HEK293 (cell line): ENCODE results near the gene INTS14.
A peak's percentile ranks its signal among the peaks of the same experiment; 100 is the strongest.

ENCODE experiments used
- CTCF ChIA-PET: fragments of 350-600 bp; formaldehyde crosslinking; extraction: SDS; loops from one replicate; lab custom pipeline; 2021; ENCODE audit warnings: antibody characterized with exemption; lab: Yijun Ruan, JAX
- POLR2A ChIA-PET: fragments of 300-600 bp; formaldehyde crosslinking; extraction: SDS; loops from one replicate; lab custom pipeline; 2020; ENCODE audit warnings: antibody characterized with exemption, inconsistent platforms; lab: Yijun Ruan, JAX
- H3K27ac ChIP-seq: fragments of 200-500 bp; sonication (Bioruptor generic); 2 replicates; pipeline ENCODE4 v1.5.1; 2014; ENCODE audit warnings: low read depth, low read length, control low read depth, inconsistent platforms; ENCODE audit errors: extremely low read depth
- H3K36me3 ChIP-seq, 2 experiments: fragments of 200-500 bp in 1 of 2; sonication (Bioruptor generic) in 1 of 2; 1 replicate in 1 of 2; 2 replicates in 1 of 2; pipeline ENCODE4 v1.5.1; 2014 to 2017; ENCODE audit warnings: inconsistent platforms in 2 of 2, low read length in 2 of 2; ENCODE audit not compliant: control insufficient read depth in 2 of 2, insufficient read depth in 1 of 2
- H3K4me1 ChIP-seq: fragments of 200-500 bp; sonication (Bioruptor generic); 2 replicates; pipeline ENCODE4 v1.5.1; 2014; ENCODE audit warnings: mild to moderate bottlenecking, low read length, inconsistent platforms; ENCODE audit not compliant: control insufficient read depth, insufficient read depth
- H3K4me3 ChIP-seq: 2 replicates; pipeline ENCODE4 v1.5.1; 2011; ENCODE audit warnings: low read depth, mild to moderate bottlenecking, control low read depth, low read length, moderate library complexity
- H3K9me3 ChIP-seq: fragments of 200-500 bp; sonication (Bioruptor generic); 2 replicates; pipeline ENCODE4 v1.5.1; 2014; ENCODE audit warnings: low read depth, low read length, inconsistent platforms; ENCODE audit not compliant: control insufficient read depth, insufficient read depth
- GLIS1 ChIP-seq: fragments of 450-650 bp; formaldehyde crosslinking; IDR thresholded peaks from 2 replicates; pipeline ENCODE4 v1.5.1; 2016; ENCODE audit warnings: missing biosample characterization, missing genetic modification characterization
- HOXD13 ChIP-seq: sonication (generic); formaldehyde crosslinking; IDR thresholded peaks from 2 replicates; pipeline ENCODE4 v1.8.0; 2022; ENCODE audit warnings: missing genetic modification reagents, borderline replicate concordance
- KLF10 ChIP-seq: fragments of 450-650 bp; IDR thresholded peaks from 2 replicates; pipeline ENCODE4 v1.5.1; 2018; ENCODE audit warnings: missing biosample characterization, mild to moderate bottlenecking, missing genetic modification characterization
- KLF7 ChIP-seq: fragments of 450-650 bp; formaldehyde crosslinking; IDR thresholded peaks from 2 replicates; pipeline ENCODE4 v1.5.1; 2016; ENCODE audit warnings: missing biosample characterization, missing genetic modification characterization, borderline replicate concordance
- MYNN ChIP-seq: fragments of 450-650 bp; formaldehyde crosslinking; IDR thresholded peaks from 2 replicates; pipeline ENCODE4 v1.5.1; 2016; ENCODE audit warnings: missing biosample characterization, missing genetic modification characterization, borderline replicate concordance
- PATZ1 ChIP-seq: fragments of 450-650 bp; formaldehyde crosslinking; IDR thresholded peaks from 2 replicates; pipeline ENCODE4 v1.5.1; 2016; ENCODE audit warnings: missing biosample characterization, missing genetic modification characterization
- ZBTB1 ChIP-seq: fragments of 450-650 bp; formaldehyde crosslinking; IDR thresholded peaks from 2 replicates; pipeline ENCODE4 v1.5.1; 2016; ENCODE audit warnings: missing biosample characterization, missing genetic modification characterization
- ZBTB21 ChIP-seq: fragments of 450-650 bp; formaldehyde crosslinking; IDR thresholded peaks from 2 replicates; pipeline ENCODE4 v1.5.1; 2017; ENCODE audit warnings: missing biosample characterization, missing genetic modification characterization
- ZFP69B ChIP-seq: fragments of 450-650 bp; formaldehyde crosslinking; IDR thresholded peaks from 2 replicates; pipeline ENCODE4 v1.5.1; 2016; ENCODE audit warnings: missing biosample characterization, missing genetic modification characterization
- ZIC2 ChIP-seq: fragments of 450-650 bp; formaldehyde crosslinking; IDR thresholded peaks from 2 replicates; pipeline ENCODE4 v1.5.1; 2016; ENCODE audit warnings: missing biosample characterization, missing genetic modification characterization
- ZNF10 ChIP-seq: fragments of 450-650 bp; formaldehyde crosslinking; IDR thresholded peaks from 2 replicates; pipeline ENCODE4 v1.5.1; 2017; ENCODE audit warnings: missing biosample characterization, missing genetic modification characterization
- ZNF133 ChIP-seq: fragments of 450-650 bp; formaldehyde crosslinking; IDR thresholded peaks from 2 replicates; pipeline ENCODE4 v1.5.1; 2016; ENCODE audit warnings: missing biosample characterization, missing genetic modification characterization
- ZNF146 ChIP-seq: fragments of 450-650 bp; formaldehyde crosslinking; IDR thresholded peaks from 2 replicates; pipeline ENCODE4 v1.5.1; 2016; ENCODE audit warnings: missing biosample characterization, missing genetic modification characterization
- ZNF311 ChIP-seq: fragments of 450-650 bp; formaldehyde crosslinking; IDR thresholded peaks from 2 replicates; pipeline ENCODE4 v1.5.1; 2017; ENCODE audit warnings: missing biosample characterization, missing genetic modification characterization, borderline replicate concordance
- ZNF350 ChIP-seq: fragments of 450-650 bp; formaldehyde crosslinking; IDR thresholded peaks from 2 replicates; pipeline ENCODE4 v1.5.0; 2017; ENCODE audit warnings: missing biosample characterization, mild to moderate bottlenecking, missing genetic modification characterization
- ZNF449 ChIP-seq: fragments of 450-650 bp; formaldehyde crosslinking; IDR thresholded peaks from 2 replicates; pipeline ENCODE4 v1.5.1; 2017; ENCODE audit warnings: missing biosample characterization, mild to moderate bottlenecking, missing genetic modification characterization, moderate library complexity
- ZNF48 ChIP-seq: fragments of 450-650 bp; formaldehyde crosslinking; IDR thresholded peaks from 2 replicates; pipeline ENCODE4 v1.5.1; 2016; ENCODE audit warnings: missing biosample characterization, missing genetic modification characterization
- ZNF600 ChIP-seq: fragments of 450-650 bp; formaldehyde crosslinking; IDR thresholded peaks from 2 replicates; pipeline ENCODE4 v1.5.1; 2016; ENCODE audit warnings: missing biosample characterization, missing genetic modification characterization
- TF ChIP-seq, protein P1 (sequence below): fragments of 450-650 bp; formaldehyde crosslinking; IDR thresholded peaks from 2 replicates; pipeline ENCODE4 v1.5.1; 2016; ENCODE audit warnings: missing biosample characterization, missing genetic modification characterization

Gene INTS14

DNA sequence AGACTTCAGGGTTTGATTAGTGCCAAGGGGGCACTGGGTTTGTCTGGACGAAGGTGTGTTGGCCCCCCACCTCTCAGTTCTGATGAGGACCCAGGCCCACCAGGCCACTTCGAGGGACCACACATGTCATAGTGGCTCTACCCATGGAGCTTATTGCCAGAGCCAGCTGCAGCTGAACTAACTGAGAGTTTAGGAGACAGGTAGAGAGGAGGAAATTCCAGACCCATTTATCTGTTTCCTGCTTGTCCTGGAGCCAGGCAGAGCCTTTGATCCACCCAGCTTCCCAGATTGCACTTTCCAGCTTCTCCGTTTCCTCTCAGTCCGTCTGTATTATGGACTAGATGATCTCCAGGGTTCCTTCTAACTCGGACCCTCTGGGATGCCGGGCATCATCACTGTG, 31.7 kb upstream of the INTS14 start:
- TF ChIP-seq MYNN (no peak), ZBTB21 (tag by site-specific recombination) (no peak), ZNF350 (tag by site-specific recombination) (no peak), ZBTB1 (tag by site-specific recombination) (no peak), ZFP69B (no peak), KLF10 (no peak), PATZ1 (tag by site-specific recombination) (no peak), ZNF133 (tag by site-specific recombination) (no peak), ZNF311 (tag by site-specific recombination) (no peak), KLF7 (tag by site-specific recombination) (no peak), ZNF600 (tag by site-specific recombination) (no peak), HOXD13 (no peak), ZNF10 (tag by site-specific recombination) (no peak)
- TF ChIP-seq, protein P1, sequence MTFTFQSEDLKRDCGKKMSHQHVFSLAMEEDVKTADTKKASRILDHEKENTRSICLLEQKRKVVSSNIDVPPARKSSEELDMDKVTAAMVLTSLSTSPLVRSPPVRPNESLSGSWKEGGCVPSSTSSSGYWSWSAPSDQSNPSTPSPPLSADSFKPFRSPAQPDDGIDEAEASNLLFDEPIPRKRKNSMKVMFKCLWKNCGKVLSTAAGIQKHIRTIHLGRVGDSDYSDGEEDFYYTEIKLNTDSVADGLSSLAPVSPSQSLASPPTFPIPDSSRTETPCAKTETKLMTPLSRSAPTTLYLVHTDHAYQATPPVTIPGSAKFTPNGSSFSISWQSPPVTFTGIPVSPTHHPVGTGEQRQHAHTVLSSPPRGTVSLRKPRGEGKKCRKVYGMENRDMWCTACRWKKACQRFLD, result no peak
- Histone ChIP-seq H3K9me3 (no peaks in the 10 kb centered on the region), H3K27ac (no peak overlapping the region), H3K4me3 (no peak overlapping the region), H3K36me3 (no peaks in the 10 kb centered on the region), H3K4me1 (no peaks in the 10 kb centered on the region)
- POLR2A ChIA-PET, result no interaction called here
- CTCF ChIA-PET, result interaction anchor here (0.7 to 2.9 kb wide), 7 partner anchors 9 to 881 kb away, joined by 3 to 11 read pairs (median 3); no protein-coding TSS in a partner anchor

DNA sequence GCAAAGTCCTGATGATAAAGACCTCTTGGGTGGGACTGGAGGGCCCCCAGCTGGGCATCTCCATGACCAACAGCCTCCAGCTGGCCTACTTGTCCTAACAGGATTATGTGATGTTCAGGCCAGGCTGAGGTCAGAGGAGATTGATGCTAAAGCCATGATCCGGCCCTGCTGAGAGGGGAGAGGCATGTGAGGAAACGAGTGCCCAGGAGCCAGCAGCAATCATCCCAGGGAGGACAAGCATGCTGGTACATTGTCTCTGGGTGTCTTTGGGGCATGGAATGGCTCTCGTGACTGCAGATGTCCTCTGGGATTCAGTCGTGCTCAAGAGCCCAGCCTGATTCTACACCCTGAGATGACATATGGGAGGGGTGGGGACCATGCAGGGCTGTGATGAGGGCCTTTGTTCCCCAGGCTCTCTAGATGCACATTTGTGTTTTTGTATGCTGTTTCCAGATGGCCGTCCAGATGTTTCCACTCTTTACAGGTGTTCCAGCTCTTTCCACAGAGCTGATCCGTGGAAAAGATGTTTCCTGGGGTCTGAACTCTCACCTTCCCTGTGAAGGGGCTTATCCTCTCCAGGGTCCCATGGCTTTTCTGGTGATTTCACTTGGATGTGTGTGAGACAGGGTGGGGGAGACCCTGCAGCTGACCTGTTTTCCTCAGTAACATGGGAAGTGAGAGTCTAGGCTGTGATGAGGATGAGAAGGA, 31.0 kb upstream of the INTS14 start:
- CTCF ChIA-PET, result interaction anchor here (0.6 to 2.2 kb wide), 8 partner anchors 8 to 882 kb away, joined by 3 to 11 read pairs (median 3); no protein-coding TSS in a partner anchor
- no peak overlapping the region for H3K27ac ChIP-seq

More for the DNA sequence above, 31.0 kb upstream of the INTS14 start:
- no peaks in the 10 kb centered on the region for H3K4me1 ChIP-seq
- POLR2A ChIA-PET, result interaction anchor here (1.2 kb wide), 1 partner anchor 191 kb away, joined by 3 read pairs; no protein-coding TSS in a partner anchor
- TF ChIP-seq ZIC2 (peak; percentile 79), ZNF146 (no peak), ZNF48 (tag by site-specific recombination) (no peak), ZNF449 (tag by site-specific recombination) (no peak), GLIS1 (tag by site-specific recombination) (peak; percentile 68)
- H3K36me3 ChIP-seq, result no peaks in the 10 kb centered on the region
- H3K9me3 ChIP-seq, result no peaks in the 10 kb centered on the region
- no peak overlapping the region for H3K4me3 ChIP-seq
